HCT116 (cell line): ENCODE measurements around the gene KRT81.

Experiments used
- CEBPB ChIP-seq: IDR thresholded peaks from 2 replicates; pipeline ENCODE4 v1.6.1; 2012; ENCODE audit warnings: low read depth
- EZH2 ChIP-seq: fragments of 200-600 bp; sonication (generic); IDR thresholded peaks from 2 replicates; pipeline ENCODE4 v1.6.1; 2017; ENCODE audit warnings: antibody characterized with exemption, mixed run types
- EZH2phosphoT487 ChIP-seq: fragments of 200-600 bp; IDR thresholded peaks from 2 replicates; pipeline ENCODE4 v1.6.1; 2018; ENCODE audit warnings: antibody characterized with exemption, borderline replicate concordance
- MAX ChIP-seq: IDR thresholded peaks from 2 replicates; pipeline ENCODE4 v1.6.1; 2012
- POLR2A ChIP-seq: IDR thresholded peaks from 2 replicates; pipeline ENCODE4 v1.7.0; 2011; ENCODE audit warnings: borderline replicate concordance; ENCODE audit not compliant: insufficient read depth, insufficient read length; ENCODE audit errors: extremely low read depth
- POLR2AphosphoS5 ChIP-seq: IDR thresholded peaks from 2 replicates; pipeline ENCODE4 v1.6.1; 2011; ENCODE audit warnings: mild to moderate bottlenecking, low read depth, low read length, moderate library complexity
- SP1 ChIP-seq: IDR thresholded peaks from 2 replicates; pipeline ENCODE4 v1.6.1; 2012; ENCODE audit warnings: low read depth
- ZFX ChIP-seq: fragments of 450-650 bp; IDR thresholded peaks from 2 replicates; pipeline ENCODE4 v1.6.1; 2017
- ZNF274 ChIP-seq: fragments of 200-500 bp; sonication (Bioruptor generic); IDR thresholded peaks from 2 replicates; pipeline ENCODE4 v1.6.1; 2014; ENCODE audit warnings: mild to moderate bottlenecking, low read depth, low read length, inconsistent platforms
- TF ChIP-seq, protein P1 (sequence below), 3 experiments: fragments of 200-600 bp in 1 of 3; sonication (generic) in 1 of 3; IDR thresholded peaks in 2 of 3; conservative IDR thresholded peaks in 1 of 3; 2 replicates each; pipeline ENCODE4 v1.5.1; 2012 to 2017; ENCODE audit warnings: low read depth in 2 of 3, low read length in 2 of 3, antibody characterized with exemption in 1 of 3, borderline replicate concordance in 1 of 3, control low read depth in 1 of 3, mild to moderate bottlenecking in 1 of 3, mixed read lengths in 1 of 3, mixed run types in 1 of 3, moderate library complexity in 1 of 3; ENCODE audit not compliant: insufficient read depth in 1 of 3
- TF ChIP-seq, protein P2 (sequence below): IDR thresholded peaks from 2 replicates; pipeline ENCODE4 v1.6.1; 2012; ENCODE audit warnings: low read depth

DNA sequence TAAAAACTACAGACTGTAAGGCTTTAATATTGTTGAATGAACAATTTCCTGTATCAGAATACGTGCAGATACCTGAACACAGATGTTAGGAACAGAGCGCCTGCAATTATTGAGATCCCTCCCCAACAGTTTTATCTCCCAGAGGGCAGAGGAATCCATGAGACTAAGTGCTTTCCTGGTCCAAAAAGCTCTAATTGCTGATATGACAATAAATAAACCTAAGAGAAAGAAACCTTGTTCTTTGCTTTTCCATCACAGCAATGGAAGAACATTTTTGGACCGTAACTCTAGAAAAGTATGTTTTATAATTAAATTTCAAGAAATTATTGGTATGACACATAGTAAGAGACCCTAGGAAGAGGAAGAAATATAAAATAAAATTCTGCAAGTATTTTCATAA lies 42.9 kb upstream of the KRT81 start:
- TF ChIP-seq EZH2, result no peak
- no peak for TF ChIP-seq CEBPB
- no peak for TF ChIP-seq POLR2AphosphoS5
- TF ChIP-seq ZNF274, result no peak
- no peak for TF ChIP-seq ZFX
- TF ChIP-seq, protein P1, sequence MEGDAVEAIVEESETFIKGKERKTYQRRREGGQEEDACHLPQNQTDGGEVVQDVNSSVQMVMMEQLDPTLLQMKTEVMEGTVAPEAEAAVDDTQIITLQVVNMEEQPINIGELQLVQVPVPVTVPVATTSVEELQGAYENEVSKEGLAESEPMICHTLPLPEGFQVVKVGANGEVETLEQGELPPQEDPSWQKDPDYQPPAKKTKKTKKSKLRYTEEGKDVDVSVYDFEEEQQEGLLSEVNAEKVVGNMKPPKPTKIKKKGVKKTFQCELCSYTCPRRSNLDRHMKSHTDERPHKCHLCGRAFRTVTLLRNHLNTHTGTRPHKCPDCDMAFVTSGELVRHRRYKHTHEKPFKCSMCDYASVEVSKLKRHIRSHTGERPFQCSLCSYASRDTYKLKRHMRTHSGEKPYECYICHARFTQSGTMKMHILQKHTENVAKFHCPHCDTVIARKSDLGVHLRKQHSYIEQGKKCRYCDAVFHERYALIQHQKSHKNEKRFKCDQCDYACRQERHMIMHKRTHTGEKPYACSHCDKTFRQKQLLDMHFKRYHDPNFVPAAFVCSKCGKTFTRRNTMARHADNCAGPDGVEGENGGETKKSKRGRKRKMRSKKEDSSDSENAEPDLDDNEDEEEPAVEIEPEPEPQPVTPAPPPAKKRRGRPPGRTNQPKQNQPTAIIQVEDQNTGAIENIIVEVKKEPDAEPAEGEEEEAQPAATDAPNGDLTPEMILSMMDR (IDR thresholded peaks at IDR 0.05 in 2 of 3, conservative IDR thresholded peaks at IDR 0.05 in 1 of 3; ENCODE audit: borderline replicate concordance in 1 of 3, insufficient read depth in 1 of 3, low read depth in 2 of 3, low read length in 2 of 3), result no peak
- no peak for TF ChIP-seq EZH2phosphoT487
- TF ChIP-seq, protein P2, sequence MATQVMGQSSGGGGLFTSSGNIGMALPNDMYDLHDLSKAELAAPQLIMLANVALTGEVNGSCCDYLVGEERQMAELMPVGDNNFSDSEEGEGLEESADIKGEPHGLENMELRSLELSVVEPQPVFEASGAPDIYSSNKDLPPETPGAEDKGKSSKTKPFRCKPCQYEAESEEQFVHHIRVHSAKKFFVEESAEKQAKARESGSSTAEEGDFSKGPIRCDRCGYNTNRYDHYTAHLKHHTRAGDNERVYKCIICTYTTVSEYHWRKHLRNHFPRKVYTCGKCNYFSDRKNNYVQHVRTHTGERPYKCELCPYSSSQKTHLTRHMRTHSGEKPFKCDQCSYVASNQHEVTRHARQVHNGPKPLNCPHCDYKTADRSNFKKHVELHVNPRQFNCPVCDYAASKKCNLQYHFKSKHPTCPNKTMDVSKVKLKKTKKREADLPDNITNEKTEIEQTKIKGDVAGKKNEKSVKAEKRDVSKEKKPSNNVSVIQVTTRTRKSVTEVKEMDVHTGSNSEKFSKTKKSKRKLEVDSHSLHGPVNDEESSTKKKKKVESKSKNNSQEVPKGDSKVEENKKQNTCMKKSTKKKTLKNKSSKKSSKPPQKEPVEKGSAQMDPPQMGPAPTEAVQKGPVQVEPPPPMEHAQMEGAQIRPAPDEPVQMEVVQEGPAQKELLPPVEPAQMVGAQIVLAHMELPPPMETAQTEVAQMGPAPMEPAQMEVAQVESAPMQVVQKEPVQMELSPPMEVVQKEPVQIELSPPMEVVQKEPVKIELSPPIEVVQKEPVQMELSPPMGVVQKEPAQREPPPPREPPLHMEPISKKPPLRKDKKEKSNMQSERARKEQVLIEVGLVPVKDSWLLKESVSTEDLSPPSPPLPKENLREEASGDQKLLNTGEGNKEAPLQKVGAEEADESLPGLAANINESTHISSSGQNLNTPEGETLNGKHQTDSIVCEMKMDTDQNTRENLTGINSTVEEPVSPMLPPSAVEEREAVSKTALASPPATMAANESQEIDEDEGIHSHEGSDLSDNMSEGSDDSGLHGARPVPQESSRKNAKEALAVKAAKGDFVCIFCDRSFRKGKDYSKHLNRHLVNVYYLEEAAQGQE, result no peak
- TF ChIP-seq SP1, result no peak
- no peak for TF ChIP-seq POLR2A
- TF ChIP-seq MAX, result no peak
